Colonic mucosa (tissue), 4 donors: ENCODE results near the gene NSDHL. TPM values are rescaled to one million over a fixed set of nuclear protein-coding genes. Genes with fewer than 3 reads are reported as not detected.

ENCODE experiments used
- DNase-seq: peaks from one replicate; pipeline ENCODE4 v3.0.0-alpha.2; 2020
- H3K27ac ChIP-seq: fragments of 200-600 bp; one replicate; pipeline ENCODE4 v1.8.0; 2021
- H3K27me3 ChIP-seq: fragments of 200-600 bp; one replicate; pipeline ENCODE4 v1.8.0; 2021
- H3K36me3 ChIP-seq: fragments of 200-600 bp; one replicate; pipeline ENCODE4 v1.8.0; 2021
- H3K4me1 ChIP-seq: fragments of 200-600 bp; one replicate; pipeline ENCODE4 v1.8.0; 2021; ENCODE audit warnings: mild to moderate bottlenecking
- H3K4me3 ChIP-seq: fragments of 200-600 bp; one replicate; pipeline ENCODE4 v1.8.0; 2021
- H3K9ac ChIP-seq, 2 donors: one replicate each; pipeline ENCODE4 v1.7.0; 2013; ENCODE audit warnings: control low read depth in 2 of 2, low read depth in 2 of 2, low read length in 2 of 2
- H3K9me3 ChIP-seq: fragments of 200-600 bp; one replicate; pipeline ENCODE4 v1.8.0; 2021
- intact Hi-C: fragments of 100-400 bp; cut with DNase I; formaldehyde crosslinking; loops from one replicate; pipeline ENCODE4 v1.14.1; 2022
- total RNA-seq, 2 donors: library from RNA; stranded (reverse); fragmentation: NEBNext Ultra II Directional in 1 of 2; extraction: Animal tissue kit (Norgen Biotek cat#: 25700) in 1 of 2; gene quantifications; one replicate each; pipeline ENCODE4 v1.2.1, GENCODE V29; 2021
- TF ChIP-seq, protein P1 (sequence below): fragments of 200-600 bp; IDR thresholded peaks from one replicate; pipeline ENCODE4 v1.8.0; 2022; ENCODE audit warnings: antibody characterized with exemption, mild to moderate bottlenecking
- donor health status: healthy.
- donor health status: DM: no; HTN: no; CAD: no.
- donor health status: DM: no; HTN: no; CAD: no.

Gene NSDHL
- total RNA-seq, 2 donors from 2014 or later = 25.3 to 28.8 TPM

- Histone ChIP-seq H3K4me3 (no peak overlapping the region), H3K9ac (no peak overlapping the region), H3K27ac (no peak overlapping the region), H3K9me3 (no peaks in the 10 kb centered on the region), H3K4me1 (no peaks in the 10 kb centered on the region), H3K36me3 (no peaks in the 10 kb centered on the region), H3K27me3 (no peaks in the 10 kb centered on the region)
- intact Hi-C loops = no loop called here
- no peak for DNase-seq
- TF ChIP-seq, protein P1, sequence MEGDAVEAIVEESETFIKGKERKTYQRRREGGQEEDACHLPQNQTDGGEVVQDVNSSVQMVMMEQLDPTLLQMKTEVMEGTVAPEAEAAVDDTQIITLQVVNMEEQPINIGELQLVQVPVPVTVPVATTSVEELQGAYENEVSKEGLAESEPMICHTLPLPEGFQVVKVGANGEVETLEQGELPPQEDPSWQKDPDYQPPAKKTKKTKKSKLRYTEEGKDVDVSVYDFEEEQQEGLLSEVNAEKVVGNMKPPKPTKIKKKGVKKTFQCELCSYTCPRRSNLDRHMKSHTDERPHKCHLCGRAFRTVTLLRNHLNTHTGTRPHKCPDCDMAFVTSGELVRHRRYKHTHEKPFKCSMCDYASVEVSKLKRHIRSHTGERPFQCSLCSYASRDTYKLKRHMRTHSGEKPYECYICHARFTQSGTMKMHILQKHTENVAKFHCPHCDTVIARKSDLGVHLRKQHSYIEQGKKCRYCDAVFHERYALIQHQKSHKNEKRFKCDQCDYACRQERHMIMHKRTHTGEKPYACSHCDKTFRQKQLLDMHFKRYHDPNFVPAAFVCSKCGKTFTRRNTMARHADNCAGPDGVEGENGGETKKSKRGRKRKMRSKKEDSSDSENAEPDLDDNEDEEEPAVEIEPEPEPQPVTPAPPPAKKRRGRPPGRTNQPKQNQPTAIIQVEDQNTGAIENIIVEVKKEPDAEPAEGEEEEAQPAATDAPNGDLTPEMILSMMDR = no peak
Observed at GRCh38 chrX:152845618-152846240, 14.9 kb downstream of the NSDHL start.

- H3K9me3 ChIP-seq = no peaks in the 10 kb centered on the region
- intact Hi-C loops = no loop called here
- TF ChIP-seq, protein P1 = no peak
- no peak overlapping the region for H3K9ac ChIP-seq
- DNase-seq = no peak
- H3K27me3 ChIP-seq = no peaks in the 10 kb centered on the region
- H3K4me1 ChIP-seq = no peaks in the 10 kb centered on the region
- H3K4me3 ChIP-seq = no peak overlapping the region
- no peak overlapping the region for H3K27ac ChIP-seq
- H3K36me3 ChIP-seq = no peaks in the 10 kb centered on the region
Observed at GRCh38 chrX:152847281-152847680, 16.4 kb downstream of the NSDHL start.

- TF ChIP-seq, protein P1 = no peak
- intact Hi-C loops = no loop called here
- Histone ChIP-seq H3K4me1 (no peaks in the 10 kb centered on the region), H3K36me3 (no peaks in the 10 kb centered on the region), H3K27me3 (no peaks in the 10 kb centered on the region), H3K9me3 (no peaks in the 10 kb centered on the region), H3K9ac (no peak overlapping the region), H3K27ac (no peak overlapping the region), H3K4me3 (no peak overlapping the region)
- no peak for DNase-seq
Observed at GRCh38 chrX:152850465-152850864, 19.6 kb downstream of the NSDHL start.

DNA sequence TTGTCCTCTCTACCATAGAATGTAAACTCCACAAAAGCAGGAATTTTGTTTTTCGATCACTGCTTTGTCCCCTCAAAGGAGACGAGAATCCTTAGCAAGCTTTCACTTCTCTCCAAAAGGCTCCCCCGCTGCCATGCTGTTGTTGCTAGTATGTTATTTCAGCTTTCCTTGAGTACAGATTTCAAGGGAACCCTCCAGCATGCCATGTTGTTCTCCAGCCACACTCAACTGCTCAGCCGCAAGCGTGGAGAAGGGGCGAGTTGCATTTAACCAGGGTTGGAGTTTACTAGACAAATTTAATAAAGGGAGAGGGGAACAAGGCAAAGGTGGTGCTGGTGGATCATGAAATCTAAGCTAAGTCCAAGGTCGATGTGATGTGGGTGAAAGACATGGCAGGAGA is 23.1 kb downstream of the NSDHL start:
- Histone ChIP-seq H3K4me3 (no peak overlapping the region), H3K36me3 (no peaks in the 10 kb centered on the region), H3K27me3 (no peaks in the 10 kb centered on the region), H3K9me3 (no peaks in the 10 kb centered on the region), H3K9ac (no peak overlapping the region), H3K4me1 (no peaks in the 10 kb centered on the region), H3K27ac (no peak overlapping the region)
- intact Hi-C loops = no loop called here
- no peak for DNase-seq
- TF ChIP-seq, protein P1 = no peak

GRCh38 chrX:152861116-152861515 is 30.3 kb downstream of the NSDHL start:
- Histone ChIP-seq H3K36me3 (no peaks in the 10 kb centered on the region), H3K4me3 (no peak overlapping the region), H3K9me3 (no peaks in the 10 kb centered on the region), H3K9ac (no peak overlapping the region), H3K4me1 (no peaks in the 10 kb centered on the region), H3K27me3 (no peaks in the 10 kb centered on the region), H3K27ac (no peak overlapping the region)
- TF ChIP-seq, protein P1 = no peak
- DNase-seq = no peak
- intact Hi-C loops = no loop called here
